Measurements from ENCODE around the gene ASXL3.

The ASXL3 gene

DNA sequence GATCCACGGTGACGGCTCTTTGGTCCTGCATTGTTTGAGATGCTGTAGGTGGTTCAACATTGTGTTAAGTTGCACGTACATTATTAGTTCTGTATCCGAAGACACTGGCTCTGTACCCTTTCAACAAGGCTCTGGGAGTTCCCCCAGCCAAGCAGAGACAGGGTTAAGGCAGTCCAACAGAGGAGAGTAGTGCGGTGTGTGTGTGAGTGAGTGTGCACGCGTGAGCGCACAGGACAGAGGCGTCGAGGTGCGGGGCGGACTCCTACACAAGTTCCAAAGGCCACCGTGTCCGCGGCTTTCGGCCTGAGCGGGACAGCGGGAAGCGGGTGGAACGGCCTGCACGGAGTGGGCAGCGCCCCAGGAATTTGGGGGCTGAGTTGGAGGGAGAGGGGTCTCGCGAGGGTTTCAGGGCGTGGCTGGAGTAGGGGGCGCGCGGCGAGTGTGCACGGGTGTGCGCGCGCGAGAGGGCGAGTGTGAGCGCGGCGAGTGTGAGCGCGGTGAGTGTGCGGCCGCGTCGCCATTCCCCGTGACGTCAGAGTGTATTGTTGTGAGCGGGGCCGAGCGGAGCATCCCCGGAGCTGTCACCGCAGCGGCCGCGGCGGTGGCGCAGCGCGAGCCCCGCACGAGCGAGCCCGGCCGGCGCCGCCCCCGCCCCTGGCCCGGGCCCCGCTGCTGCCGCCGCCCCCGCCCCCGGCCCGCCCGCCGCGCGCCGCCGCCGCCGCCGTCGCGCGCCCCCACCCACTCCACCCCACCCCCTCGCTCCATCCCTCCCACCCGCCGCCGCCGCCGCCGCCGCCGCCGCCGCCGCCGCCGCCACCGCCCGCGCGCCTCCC is at the start of gene ASXL3:
ASXL3 (plus strand) TSS at position 535 of the 833 bp plus-strand sequence. CDS start 413 bp downstream, outside the sequence.
- no peak for DNase-seq (ENCODE audit: low read depth in 1 of 2, low spot score in 1 of 2)
- no peak for TF ChIP-seq JUND (IDR thresholded peaks at IDR 0.05; ENCODE audit: low read depth)
- in situ Hi-C loops (cut with HindIII; ENCODE audit: low pct_unique_long_range_greater_than_20kb, low sequenced_read_pairs) = no loop called here

DNA sequence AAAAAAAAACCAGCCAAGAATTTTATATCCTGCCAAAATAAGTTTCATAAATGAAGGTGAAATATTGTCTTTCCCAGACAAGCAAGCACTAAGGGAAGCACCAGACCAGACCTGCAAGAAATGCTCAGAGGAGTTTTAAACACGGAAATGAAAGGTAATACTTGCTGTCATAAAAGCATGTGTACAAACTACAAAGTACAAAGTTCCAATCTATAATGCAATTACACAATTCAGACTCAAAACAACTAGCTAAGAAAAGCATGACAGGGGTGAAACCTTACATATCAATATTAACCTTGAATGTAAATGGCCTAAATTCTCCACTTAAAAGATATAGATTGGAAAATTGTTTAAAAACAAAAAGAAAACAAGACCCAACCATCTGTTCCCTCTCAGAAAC is 45.0 kb upstream of the ASXL3 start:
- in situ Hi-C loops (cut with HindIII; ENCODE audit: low pct_unique_long_range_greater_than_20kb, low sequenced_read_pairs) = no loop called here
- TF ChIP-seq JUND (IDR thresholded peaks at IDR 0.05; ENCODE audit: low read depth) = no peak
- no peak for DNase-seq (ENCODE audit: low read depth in 1 of 2, low spot score in 1 of 2)

DNA sequence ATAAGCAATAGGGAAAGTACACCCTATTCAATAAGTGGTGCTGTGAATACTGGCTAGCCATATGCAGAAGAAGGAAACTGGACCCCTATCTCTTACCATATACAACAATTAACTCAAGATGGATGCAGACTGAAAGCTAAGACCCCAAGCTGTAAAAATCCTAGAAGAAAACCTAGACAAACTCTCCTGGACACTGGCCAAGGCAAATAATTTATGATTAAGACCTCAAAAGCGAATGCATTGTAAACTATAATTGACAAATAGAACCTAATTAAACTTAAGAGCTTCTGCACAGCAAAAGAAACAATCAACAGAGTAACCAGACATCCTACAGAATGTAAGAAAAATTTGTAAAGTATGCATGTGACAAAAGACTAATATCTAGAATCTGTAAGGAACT is 41.1 kb upstream of the ASXL3 start:
- TF ChIP-seq JUND (IDR thresholded peaks at IDR 0.05; ENCODE audit: low read depth) = no peak
- no peak for DNase-seq (ENCODE audit: low read depth in 1 of 2, low spot score in 1 of 2)
- in situ Hi-C loops (cut with HindIII; ENCODE audit: low pct_unique_long_range_greater_than_20kb, low sequenced_read_pairs) = no loop called here

DNA sequence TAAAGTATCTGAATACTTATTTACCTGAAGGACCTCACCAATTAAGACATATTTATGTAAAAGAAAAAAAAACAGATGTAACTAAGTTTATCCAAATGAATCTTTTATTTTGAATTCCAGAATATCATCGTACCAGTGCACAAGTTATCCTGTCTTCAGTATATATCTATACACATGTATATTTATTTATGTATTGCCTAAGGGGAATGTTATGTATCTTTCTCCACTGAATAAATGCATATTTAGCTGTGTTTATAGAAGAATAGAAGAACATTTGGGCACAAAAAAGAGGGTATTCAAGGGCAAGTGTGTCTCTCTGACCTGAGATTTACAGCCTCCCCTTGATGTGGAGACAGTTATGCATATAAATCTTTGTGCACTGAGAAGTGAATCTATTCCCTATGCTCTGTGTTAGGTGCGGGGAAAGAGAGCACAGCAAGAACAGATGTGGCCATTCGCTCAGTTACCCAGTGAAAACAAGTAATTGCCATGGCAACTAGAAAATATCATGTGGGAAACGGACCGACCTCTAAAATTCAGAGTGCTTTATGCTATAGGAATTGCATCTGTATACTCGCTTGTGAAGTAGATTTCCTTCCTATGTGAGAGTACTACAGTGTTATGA is 39.5 kb upstream of the ASXL3 start:
- DNase-seq (ENCODE audit: low read depth in 1 of 2, low spot score in 1 of 2) = no peak
- in situ Hi-C loops (cut with HindIII; ENCODE audit: low pct_unique_long_range_greater_than_20kb, low sequenced_read_pairs) = no loop called here
- no peak for TF ChIP-seq JUND (IDR thresholded peaks at IDR 0.05; ENCODE audit: low read depth)

DNA sequence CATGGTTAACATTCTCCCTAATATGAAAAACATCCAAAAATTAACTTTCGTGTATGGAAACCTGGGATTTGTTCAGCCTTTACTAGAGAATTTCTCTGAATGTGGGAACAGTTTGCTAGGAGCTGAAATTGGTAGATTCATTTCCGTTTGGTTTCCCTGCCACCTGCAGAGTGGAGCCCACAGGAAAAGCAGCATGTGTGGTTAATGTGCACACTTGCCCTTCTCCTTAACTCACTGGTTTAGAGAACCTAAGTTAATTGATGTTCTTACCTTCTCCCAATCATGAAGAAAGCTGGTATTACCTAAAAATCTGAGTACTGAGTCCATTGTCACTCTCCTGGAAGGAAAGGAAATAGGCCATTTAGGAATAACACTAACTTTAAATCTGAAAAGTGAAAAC is 37.6 kb upstream of the ASXL3 start:
- in situ Hi-C loops (cut with HindIII; ENCODE audit: low pct_unique_long_range_greater_than_20kb, low sequenced_read_pairs) = no loop called here
- no peak for TF ChIP-seq JUND (IDR thresholded peaks at IDR 0.05; ENCODE audit: low read depth)
- no peak for DNase-seq (ENCODE audit: low read depth in 1 of 2, low spot score in 1 of 2)

DNA sequence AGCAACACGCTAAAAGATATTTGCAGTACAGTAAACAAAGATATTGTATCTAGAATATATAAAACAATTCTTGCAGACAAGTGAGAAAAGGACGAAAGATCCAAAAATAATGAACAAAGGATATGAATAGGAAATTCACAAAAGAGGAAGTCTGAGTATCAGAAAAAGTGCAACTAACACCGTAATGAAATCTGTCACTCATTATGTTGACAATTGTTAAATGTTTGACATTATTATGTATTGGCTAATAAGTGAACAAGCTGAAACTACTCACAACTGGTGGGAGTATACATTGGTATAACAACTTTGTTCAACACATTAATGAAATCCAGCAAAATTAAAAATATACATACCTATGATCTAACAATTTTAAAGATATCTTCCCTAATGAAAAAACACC is 36.7 kb upstream of the ASXL3 start:
- TF ChIP-seq JUND (IDR thresholded peaks at IDR 0.05; ENCODE audit: low read depth) = no peak
- no peak for DNase-seq (ENCODE audit: low read depth in 1 of 2, low spot score in 1 of 2)
- in situ Hi-C loops (cut with HindIII; ENCODE audit: low pct_unique_long_range_greater_than_20kb, low sequenced_read_pairs) = no loop called here

DNA sequence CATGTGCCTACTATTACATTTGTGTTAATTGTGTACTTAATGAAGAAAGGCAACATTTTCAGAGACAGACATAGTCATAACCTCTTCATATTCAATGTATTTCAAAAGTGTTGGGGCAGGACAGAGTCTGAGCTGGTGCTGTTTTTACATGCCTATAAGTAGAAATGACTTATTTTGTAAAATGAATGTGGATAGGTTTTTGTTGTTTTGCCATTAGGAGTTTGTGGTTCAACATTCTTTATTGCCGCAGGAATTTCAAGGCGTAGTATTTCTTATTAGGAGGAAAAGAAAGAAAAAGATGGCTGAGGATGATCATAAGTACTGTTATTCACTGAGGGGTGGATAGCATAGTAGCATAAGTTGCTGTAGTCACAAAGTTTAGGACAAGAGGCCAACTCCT is 21.2 kb upstream of the ASXL3 start:
- no peak for TF ChIP-seq JUND (IDR thresholded peaks at IDR 0.05; ENCODE audit: low read depth)
- DNase-seq (ENCODE audit: low read depth in 1 of 2, low spot score in 1 of 2) = no peak
- in situ Hi-C loops (cut with HindIII; ENCODE audit: low pct_unique_long_range_greater_than_20kb, low sequenced_read_pairs) = no loop called here

DNA sequence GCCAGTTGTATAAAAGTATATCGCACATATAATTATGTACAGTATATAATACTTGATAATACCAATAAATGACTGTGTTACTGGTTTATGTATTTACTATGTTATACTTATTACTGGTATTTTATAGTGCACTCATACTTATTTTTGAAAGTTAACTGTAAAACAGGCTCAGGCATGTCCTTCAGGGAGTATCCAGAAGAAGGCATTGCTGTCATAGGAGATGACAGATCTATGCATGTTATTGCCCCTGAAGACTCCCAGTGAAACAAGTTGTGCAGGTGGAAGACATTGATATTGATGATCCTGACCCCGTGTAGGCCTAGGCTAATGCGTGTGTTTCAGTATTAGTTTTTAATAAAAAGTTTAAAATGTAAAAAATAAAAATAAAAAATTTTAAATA is 20.3 kb upstream of the ASXL3 start:
- in situ Hi-C loops (cut with HindIII; ENCODE audit: low pct_unique_long_range_greater_than_20kb, low sequenced_read_pairs) = no loop called here
- TF ChIP-seq JUND (IDR thresholded peaks at IDR 0.05; ENCODE audit: low read depth) = no peak
- no peak for DNase-seq (ENCODE audit: low read depth in 1 of 2, low spot score in 1 of 2)

DNA sequence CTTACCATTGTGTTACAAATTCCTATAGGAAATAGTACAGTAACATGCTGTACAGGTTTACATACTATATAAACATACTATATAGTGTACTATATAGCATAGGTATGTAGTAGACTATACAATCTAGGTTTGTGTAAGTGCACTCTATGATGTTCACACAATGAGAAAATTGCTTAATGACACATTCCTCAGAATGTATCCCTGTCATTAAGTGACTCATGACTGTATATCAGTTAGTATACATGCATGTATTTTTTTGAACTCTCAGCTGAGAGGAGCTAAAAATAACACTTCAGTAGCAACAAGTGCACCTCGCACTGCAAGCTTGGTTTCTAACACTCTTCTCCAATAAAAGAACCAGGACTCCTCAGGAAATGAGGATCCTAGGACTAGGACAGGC is 19.5 kb upstream of the ASXL3 start:
- no peak for DNase-seq (ENCODE audit: low read depth in 1 of 2, low spot score in 1 of 2)
- TF ChIP-seq JUND (IDR thresholded peaks at IDR 0.05; ENCODE audit: low read depth) = no peak
- in situ Hi-C loops (cut with HindIII; ENCODE audit: low pct_unique_long_range_greater_than_20kb, low sequenced_read_pairs) = no loop called here

DNA sequence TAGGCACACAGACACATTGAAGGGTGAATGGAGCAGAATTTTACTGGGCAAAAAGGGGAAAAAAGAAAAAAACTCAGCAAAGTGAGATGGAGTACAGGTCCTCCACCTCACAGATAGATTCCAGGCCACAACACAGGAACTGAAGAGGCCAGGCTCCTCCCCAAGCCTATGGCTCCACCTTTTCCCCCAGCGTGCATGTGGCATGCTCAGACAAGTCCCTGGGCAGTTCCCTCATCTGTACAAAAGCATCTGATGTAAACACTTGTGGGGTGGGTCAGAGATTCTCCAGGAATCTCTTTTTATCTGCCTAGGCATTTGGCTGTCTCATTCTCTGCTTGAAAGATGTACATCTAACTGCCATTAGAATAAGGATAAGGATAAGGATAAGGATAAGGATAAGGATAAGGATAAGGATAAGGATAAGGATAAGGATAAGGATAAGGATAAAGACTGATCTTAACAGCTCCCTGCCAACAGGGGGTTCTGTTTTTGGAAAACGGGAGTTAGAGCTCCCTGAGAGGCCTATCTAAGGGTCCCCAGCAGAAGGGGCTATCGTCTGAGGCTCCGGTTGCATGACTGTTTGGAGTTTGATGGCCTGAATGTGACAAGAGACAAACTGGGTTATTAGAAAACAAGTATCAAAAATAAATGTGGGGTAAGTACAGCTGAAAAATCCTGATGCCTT is 17.2 kb upstream of the ASXL3 start:
- TF ChIP-seq JUND (IDR thresholded peaks at IDR 0.05; ENCODE audit: low read depth) = no peak
- no peak for DNase-seq (ENCODE audit: low read depth in 1 of 2, low spot score in 1 of 2)
- in situ Hi-C loops (cut with HindIII; ENCODE audit: low pct_unique_long_range_greater_than_20kb, low sequenced_read_pairs) = no loop called here

DNA sequence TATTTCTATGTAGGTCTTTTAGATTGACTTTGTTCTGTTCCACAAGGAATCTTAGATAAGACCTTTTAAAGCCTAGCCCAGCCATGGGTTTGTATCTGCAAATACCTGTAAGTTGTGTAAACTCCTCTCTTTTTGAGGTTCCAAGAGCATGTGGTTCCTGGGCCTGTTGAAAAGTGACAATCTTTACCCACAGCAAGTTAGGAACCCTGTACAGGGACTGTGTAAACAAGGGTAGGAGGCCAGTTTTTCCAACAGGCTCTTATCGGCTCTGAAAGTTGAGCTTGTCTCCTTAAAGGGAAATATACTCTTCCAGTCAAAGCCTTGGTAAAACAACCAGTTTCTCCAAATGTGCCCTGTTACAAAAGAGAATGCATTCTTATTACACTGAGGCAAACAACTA is 15.3 kb upstream of the ASXL3 start:
- no peak for DNase-seq (ENCODE audit: low read depth in 1 of 2, low spot score in 1 of 2)
- TF ChIP-seq JUND (IDR thresholded peaks at IDR 0.05; ENCODE audit: low read depth) = no peak
- in situ Hi-C loops (cut with HindIII; ENCODE audit: low pct_unique_long_range_greater_than_20kb, low sequenced_read_pairs) = no loop called here

DNA sequence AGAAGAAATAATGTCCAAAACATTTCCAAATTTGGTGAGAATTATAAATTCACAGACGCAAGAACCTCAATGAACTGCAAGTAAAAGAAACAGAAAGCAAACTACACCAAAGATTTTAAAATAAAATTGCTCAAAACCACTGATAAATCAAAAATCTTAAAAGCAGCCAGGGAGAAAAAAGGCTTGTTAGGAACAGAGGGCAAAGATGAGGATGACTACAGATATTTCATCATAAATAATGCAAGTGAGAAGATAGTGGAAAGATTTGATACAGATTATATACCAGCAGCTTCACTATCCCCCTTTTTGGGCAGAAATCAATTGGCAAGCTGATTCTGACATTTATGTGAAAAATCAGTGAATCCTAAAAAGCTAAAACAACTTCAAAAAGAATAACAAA is 10.3 kb upstream of the ASXL3 start:
- TF ChIP-seq JUND (IDR thresholded peaks at IDR 0.05; ENCODE audit: low read depth) = no peak
- DNase-seq (ENCODE audit: low read depth in 1 of 2, low spot score in 1 of 2) = no peak
- in situ Hi-C loops (cut with HindIII; ENCODE audit: low pct_unique_long_range_greater_than_20kb, low sequenced_read_pairs) = no loop called here

Measured in T47D (cell line).